HepG2 (cell line): ENCODE data around the gene ARHGEF7. TPM values are rescaled to one million over a fixed set of nuclear protein-coding genes. Genes with fewer than 3 reads are reported as not detected.

Experiments used
- ATAC-seq: fragments of 200-7000 bp; cut with Tn5 transposase; 3 replicates; pipeline ENCODE4 v1.9.1; 2020; ENCODE audit warnings: mild to moderate bottlenecking, moderate library complexity
- BruUV-seq: library from RNA; stranded (reverse); fragments of 400-500 nt; replicated peaks from 2 replicates; lab custom pipeline; 2021; lab: Mats Ljungman, UMichigan
- CTCF ChIA-PET: fragments of 300-600 bp; formaldehyde crosslinking; extraction: SDS; loops from one replicate; lab custom pipeline; 2021; ENCODE audit warnings: low total read pairs, inconsistent platforms, low intra/inter-chr PET ratio; lab: Yijun Ruan, JAX
- POLR2A ChIA-PET: fragments of 350-600 bp; sonication (Branson Sonifier 250); formaldehyde crosslinking; loops from one replicate; lab custom pipeline; 2020; ENCODE audit warnings: antibody characterized with exemption, inconsistent platforms; lab: Yijun Ruan, JAX
- DNase-seq: peaks from one replicate; pipeline ENCODE4 v3.0.0-alpha.2; 2015; ENCODE audit warnings: low spot score
- FAIRE-seq: peaks from 3 replicates; lab custom pipeline; 2011; peaks lifted over from hg19 to GRCh38; lab: Jason Lieb, UNC
- H2AFZ ChIP-seq: one replicate; pipeline ENCODE4 v1.6.1; 2011; ENCODE audit warnings: low read length, inconsistent platforms
- H3K27ac ChIP-seq: fragments of 300-600 bp; 3 replicates; pipeline ENCODE4 v1.8.0; 2011; ENCODE audit warnings: mixed run types, mild to moderate bottlenecking, mixed read lengths, low read length, inconsistent platforms; ENCODE audit not compliant: insufficient read depth; ENCODE audit errors: extremely low read length
- H3K27me3 ChIP-seq, 2 experiments: fragments of 200-600 bp in 1 of 2; 2 replicates in 1 of 2; 3 replicates in 1 of 2; pipeline versions ENCODE4 v1.6.0 to v1.8.0; 2011; ENCODE audit warnings: low read length in 2 of 2, mild to moderate bottlenecking in 2 of 2, moderate library complexity in 2 of 2, inconsistent platforms in 1 of 2; ENCODE audit not compliant: insufficient read depth in 2 of 2, control insufficient read depth in 1 of 2
- H3K36me3 ChIP-seq, 2 experiments: fragments of 200-600 bp in 1 of 2; replicated peaks in 1 of 2; 2 replicates in 1 of 2; 3 replicates in 1 of 2; pipeline versions ENCODE4 v1.5.1 to v1.8.0; 2011; ENCODE audit warnings: low read length in 2 of 2, inconsistent platforms in 1 of 2; ENCODE audit not compliant: insufficient read depth in 2 of 2, control insufficient read depth in 1 of 2
- H3K4me1 ChIP-seq: 2 replicates; pipeline ENCODE4 v1.5.1; 2012; ENCODE audit warnings: low read length, inconsistent platforms; ENCODE audit not compliant: insufficient read depth
- H3K4me2 ChIP-seq: 2 replicates; pipeline ENCODE4 v1.6.0; 2011; ENCODE audit warnings: low read depth, low read length, inconsistent platforms
- H3K4me3 ChIP-seq, 3 experiments: fragments of 200-600 bp in 1 of 3; sonication (generic), shearing (Covaris generic) in 1 of 3; replicated peaks in 1 of 3; 2 replicates each; pipeline ENCODE4 v1.5.1; 2011 to 2016; ENCODE audit warnings: low read length in 3 of 3, inconsistent platforms in 2 of 3, low read depth in 2 of 3, mild to moderate bottlenecking in 2 of 3, control low read depth in 1 of 3, mixed read lengths in 1 of 3; ENCODE audit not compliant: insufficient read depth in 1 of 3
- H3K79me2 ChIP-seq: one replicate; pipeline ENCODE4 v1.6.1; 2011; ENCODE audit warnings: low read length, inconsistent platforms; ENCODE audit not compliant: insufficient read depth
- H3K9ac ChIP-seq: 2 replicates; pipeline ENCODE4 v1.6.0; 2011; ENCODE audit warnings: mild to moderate bottlenecking, low read depth, low read length, inconsistent platforms; ENCODE audit not compliant: insufficient read depth
- H3K9me3 ChIP-seq: 2 replicates; pipeline ENCODE4 v1.5.1; 2012; ENCODE audit warnings: mild to moderate bottlenecking, low read length
- H4K20me1 ChIP-seq: 2 replicates; pipeline ENCODE4 v1.6.0; 2011; ENCODE audit warnings: inconsistent platforms, mild to moderate bottlenecking, low read length, moderate library complexity; ENCODE audit not compliant: insufficient read depth
- ATF7-NPFF ChIP-seq: sonication (generic); formaldehyde crosslinking; IDR thresholded peaks from 2 replicates; pipeline ENCODE4 v1.8.1; 2023; ENCODE audit warnings: mild to moderate bottlenecking, low read depth, missing genetic modification reagents, moderate library complexity
- ELF3 ChIP-seq: IDR thresholded peaks from 2 replicates; pipeline ENCODE4 v1.6.1; 2016; ENCODE audit warnings: missing genetic modification reagents, missing compliant biosample characterization
- NFE2L2 ChIP-seq: fragments of 150-350 bp; IDR thresholded peaks from 2 replicates; pipeline ENCODE4 v1.6.1; 2014; ENCODE audit warnings: low read length
- RCOR2 ChIP-seq: IDR thresholded peaks from 2 replicates; pipeline ENCODE4 v1.6.1; 2016; ENCODE audit warnings: missing biosample characterization, missing genetic modification reagents
- SAP130 ChIP-seq: IDR thresholded peaks from 2 replicates; pipeline ENCODE4 v1.6.1; 2016; ENCODE audit warnings: low read depth
- TCF12 ChIP-seq, 2 experiments: fragments of 450-650 bp in 1 of 2; sonication (generic) in 1 of 2; formaldehyde crosslinking in 1 of 2; IDR thresholded peaks; 2 replicates each; pipeline versions ENCODE4 v1.6.1 to v1.8.0; 2017 to 2022; ENCODE audit warnings: antibody characterized with exemption in 1 of 2, mild to moderate bottlenecking in 1 of 2, missing genetic modification reagents in 1 of 2, moderate library complexity in 1 of 2
- ZNF263 ChIP-seq: sonication (generic); formaldehyde crosslinking; IDR thresholded peaks from 2 replicates; pipeline ENCODE4 v1.4.0; 2020; ENCODE audit warnings: missing genetic modification reagents
- ZNF44 ChIP-seq: sonication (generic); formaldehyde crosslinking; IDR thresholded peaks from 2 replicates; pipeline ENCODE4 v1.5.1; 2020; ENCODE audit warnings: mild to moderate bottlenecking, missing genetic modification reagents
- ZNF484 ChIP-seq: sonication (generic); formaldehyde crosslinking; IDR thresholded peaks from 2 replicates; pipeline ENCODE4 v1.5.1; 2020; ENCODE audit warnings: mild to moderate bottlenecking, low read depth, missing genetic modification reagents, borderline replicate concordance
- ZNF703 ChIP-seq: sonication (generic); formaldehyde crosslinking; IDR thresholded peaks from 2 replicates; pipeline ENCODE4 v1.5.1; 2020; ENCODE audit warnings: missing genetic modification reagents, mild to moderate bottlenecking, moderate library complexity, borderline replicate concordance
- ZNF749 ChIP-seq: sonication (generic); formaldehyde crosslinking; IDR thresholded peaks from 2 replicates; pipeline ENCODE4 v1.8.0; 2022; ENCODE audit warnings: mild to moderate bottlenecking, missing genetic modification reagents, moderate library complexity, borderline replicate concordance
- ZSCAN21 ChIP-seq: sonication (generic); formaldehyde crosslinking; IDR thresholded peaks from 2 replicates; pipeline ENCODE4 v1.8.0; 2022; ENCODE audit warnings: mild to moderate bottlenecking, missing genetic modification reagents, moderate library complexity, borderline replicate concordance
- WGBS: methylation state at CpG from one replicate; pipeline ENCODE4 v1.1.6; 2017; ENCODE audit warnings: low lambda C conversion rate; 5-methylcytosine and 5-hydroxymethylcytosine counted together
- in situ Hi-C: cut with HindIII; loops from 2 replicates; pipeline ENCODE4 v1.10.0; 2017; ENCODE audit warnings: low pct_unique_long_range_greater_than_20kb; ENCODE audit not compliant: extremely low pct_ligation_motif_present
- intact Hi-C: fragments of 100-400 bp; cut with micrococcal nuclease; formaldehyde crosslinking; loops from one replicate; pipeline ENCODE4 v1.10.0; 2022; ENCODE audit not compliant: unreplicated experiment
- polyA plus RNA-seq, 8 experiments: library from polyadenylated mRNA; depleted of rRNA in 3 of 8; stranded (reverse) in 7 of 8; unstranded in 1 of 8; fragments of >200 nt; fragmentation: Illumina TruSeq in 4 of 8; extraction: Trizol in 4 of 8; gene quantifications; 2 replicates each; pipeline versions ENCODE4 v1.2.1 to v1.2.3, GENCODE V29; 2011 to 2016; ENCODE audit warnings: low read depth in 4 of 8, missing spikeins in 1 of 8, mixed read lengths in 1 of 8; ENCODE audit not compliant: insufficient read depth in 1 of 8
- total RNA-seq, 5 experiments: library from RNA; depleted of rRNA; stranded (reverse); fragments of >200 nt; fragmentation: Illumina TruSeq; extraction: Trizol; gene quantifications; 2 replicates each; pipeline ENCODE4 v1.2.3, GENCODE V29; 2016; ENCODE audit warnings: low read depth in 1 of 5
- TF ChIP-seq, protein P1 (sequence below): IDR thresholded peaks from 2 replicates; pipeline ENCODE4 v1.6.1; 2016
- TF ChIP-seq, protein P2 (sequence below): IDR thresholded peaks from 2 replicates; pipeline ENCODE4 v1.6.1; 2018; ENCODE audit warnings: missing genetic modification reagents, mild to moderate bottlenecking, missing compliant biosample characterization
- TF ChIP-seq, protein P3 (sequence below): sonication (generic); formaldehyde crosslinking; IDR thresholded peaks from 2 replicates; pipeline ENCODE4 v1.5.0; 2020; ENCODE audit warnings: mild to moderate bottlenecking, missing genetic modification reagents, moderate library complexity
- TF ChIP-seq, protein P4 (sequence below): sonication (generic); formaldehyde crosslinking; conservative IDR thresholded peaks from 2 replicates; pipeline ENCODE4 v1.8.0; 2022; ENCODE audit warnings: missing genetic modification reagents

Gene ARHGEF7
- total and polyA plus RNA-seq, 2 of the 13 experiments (the other 11 are each of a cell fraction or from before 2014, with no cell fraction given): 15.7 to 22.3 TPM

DNA sequence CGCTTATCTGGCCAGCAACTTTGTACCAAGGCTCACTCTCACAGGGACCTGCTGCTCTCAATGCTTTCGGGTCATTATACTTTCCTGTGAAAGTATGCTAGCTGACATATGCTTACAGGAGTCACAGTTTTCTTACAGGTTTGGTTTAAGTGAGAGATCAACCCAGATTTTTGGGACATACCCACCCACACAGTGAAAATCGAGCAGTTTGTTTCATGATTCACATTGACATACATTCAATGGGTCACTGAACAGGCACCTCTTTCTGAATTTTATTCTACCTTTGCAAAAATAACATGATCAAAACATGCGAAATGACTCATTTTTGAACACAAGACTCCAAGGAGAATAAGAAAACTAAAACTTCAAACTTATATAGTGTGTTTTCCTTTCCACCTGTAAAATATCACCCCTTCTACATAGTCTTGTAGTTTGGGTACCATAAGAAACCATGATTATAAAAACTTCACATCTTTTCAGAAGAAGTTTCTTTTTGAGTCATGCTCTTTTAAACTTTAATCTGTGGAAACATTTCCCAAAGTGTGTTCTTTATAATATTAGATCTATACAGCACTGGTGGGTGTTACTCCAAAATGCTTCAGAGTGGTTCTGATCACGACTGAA is 161.0 kb downstream of the ARHGEF7 start (continued):
- TF ChIP-seq NFE2L2 (no peak), TCF12 (IDR thresholded peaks at IDR 0.05) (no peak), TCF12 (CRISPR knock-in tag; IDR thresholded peaks at IDR 0.05) (no peak), ELF3 (no peak), ZNF749 (no peak)

DNA sequence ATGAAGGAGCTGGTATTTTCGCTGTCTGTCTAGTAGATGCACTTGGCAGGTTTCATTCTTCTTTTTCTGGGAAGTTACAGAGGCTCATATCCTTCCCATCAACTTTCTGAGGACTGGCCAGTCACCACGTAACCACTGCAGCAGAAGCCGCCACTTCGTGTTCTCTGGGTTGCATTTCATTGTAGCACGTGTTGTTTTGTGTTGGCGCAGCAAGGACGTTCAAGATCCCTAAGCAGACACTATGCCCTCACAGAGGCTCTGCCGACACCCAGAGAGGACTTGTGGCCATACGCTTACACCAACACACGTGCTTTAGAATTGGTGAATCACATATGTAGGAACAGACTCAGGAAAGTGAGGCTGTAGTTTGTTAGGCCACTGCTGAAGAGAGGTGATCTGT is 163.1 kb downstream of the ARHGEF7 start:
- DNase-seq (no peak), ATAC-seq (no peak), FAIRE-seq (no peak)
- BruUV-seq: no TSS peak
- Histone ChIP-seq H3K9ac (no peak overlapping the region), H3K4me3 (no peak overlapping the region), H4K20me1 (no peaks in the 10 kb centered on the region), H3K36me3 (peaks cover 27 to 82% of the 10 kb centered on the region in 2 experiments), H3K27ac (no peak overlapping the region), H3K27me3 (no peaks in the 10 kb centered on the region), H3K4me2 (no peak overlapping the region), H3K9me3 (no peaks in the 10 kb centered on the region), H3K79me2 (no peaks in the 10 kb centered on the region), H3K4me1 (no peaks in the 10 kb centered on the region), H2AFZ (no peak overlapping the region)
- TF ChIP-seq, protein P1, sequence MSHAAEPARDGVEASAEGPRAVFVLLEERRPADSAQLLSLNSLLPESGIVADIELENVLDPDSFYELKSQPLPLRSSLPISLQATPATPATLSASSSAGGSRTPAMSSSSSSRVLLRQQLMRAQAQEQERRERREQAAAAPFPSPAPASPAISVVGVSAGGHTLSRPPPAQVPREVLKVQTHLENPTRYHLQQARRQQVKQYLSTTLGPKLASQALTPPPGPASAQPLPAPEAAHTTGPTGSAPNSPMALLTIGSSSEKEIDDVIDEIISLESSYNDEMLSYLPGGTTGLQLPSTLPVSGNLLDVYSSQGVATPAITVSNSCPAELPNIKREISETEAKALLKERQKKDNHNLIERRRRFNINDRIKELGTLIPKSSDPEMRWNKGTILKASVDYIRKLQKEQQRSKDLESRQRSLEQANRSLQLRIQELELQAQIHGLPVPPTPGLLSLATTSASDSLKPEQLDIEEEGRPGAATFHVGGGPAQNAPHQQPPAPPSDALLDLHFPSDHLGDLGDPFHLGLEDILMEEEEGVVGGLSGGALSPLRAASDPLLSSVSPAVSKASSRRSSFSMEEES: no peak
- TF ChIP-seq SAP130 (no peak), ZNF703 (CRISPR knock-in tag) (no peak), ZNF44 (CRISPR knock-in tag) (no peak), ATF7-NPFF (CRISPR knock-in tag) (no peak), ZNF263 (CRISPR knock-in tag) (no peak), ZSCAN21 (CRISPR knock-in tag) (no peak), ZNF484 (CRISPR knock-in tag) (no peak), RCOR2 (no peak)
- TF ChIP-seq, protein P2, sequence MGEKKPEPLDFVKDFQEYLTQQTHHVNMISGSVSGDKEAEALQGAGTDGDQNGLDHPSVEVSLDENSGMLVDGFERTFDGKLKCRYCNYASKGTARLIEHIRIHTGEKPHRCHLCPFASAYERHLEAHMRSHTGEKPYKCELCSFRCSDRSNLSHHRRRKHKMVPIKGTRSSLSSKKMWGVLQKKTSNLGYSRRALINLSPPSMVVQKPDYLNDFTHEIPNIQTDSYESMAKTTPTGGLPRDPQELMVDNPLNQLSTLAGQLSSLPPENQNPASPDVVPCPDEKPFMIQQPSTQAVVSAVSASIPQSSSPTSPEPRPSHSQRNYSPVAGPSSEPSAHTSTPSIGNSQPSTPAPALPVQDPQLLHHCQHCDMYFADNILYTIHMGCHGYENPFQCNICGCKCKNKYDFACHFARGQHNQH (CRISPR knock-in tag): no peak
- TF ChIP-seq, protein P3, sequence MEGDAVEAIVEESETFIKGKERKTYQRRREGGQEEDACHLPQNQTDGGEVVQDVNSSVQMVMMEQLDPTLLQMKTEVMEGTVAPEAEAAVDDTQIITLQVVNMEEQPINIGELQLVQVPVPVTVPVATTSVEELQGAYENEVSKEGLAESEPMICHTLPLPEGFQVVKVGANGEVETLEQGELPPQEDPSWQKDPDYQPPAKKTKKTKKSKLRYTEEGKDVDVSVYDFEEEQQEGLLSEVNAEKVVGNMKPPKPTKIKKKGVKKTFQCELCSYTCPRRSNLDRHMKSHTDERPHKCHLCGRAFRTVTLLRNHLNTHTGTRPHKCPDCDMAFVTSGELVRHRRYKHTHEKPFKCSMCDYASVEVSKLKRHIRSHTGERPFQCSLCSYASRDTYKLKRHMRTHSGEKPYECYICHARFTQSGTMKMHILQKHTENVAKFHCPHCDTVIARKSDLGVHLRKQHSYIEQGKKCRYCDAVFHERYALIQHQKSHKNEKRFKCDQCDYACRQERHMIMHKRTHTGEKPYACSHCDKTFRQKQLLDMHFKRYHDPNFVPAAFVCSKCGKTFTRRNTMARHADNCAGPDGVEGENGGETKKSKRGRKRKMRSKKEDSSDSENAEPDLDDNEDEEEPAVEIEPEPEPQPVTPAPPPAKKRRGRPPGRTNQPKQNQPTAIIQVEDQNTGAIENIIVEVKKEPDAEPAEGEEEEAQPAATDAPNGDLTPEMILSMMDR (CRISPR knock-in tag): no peak
- TF ChIP-seq, protein P4, sequence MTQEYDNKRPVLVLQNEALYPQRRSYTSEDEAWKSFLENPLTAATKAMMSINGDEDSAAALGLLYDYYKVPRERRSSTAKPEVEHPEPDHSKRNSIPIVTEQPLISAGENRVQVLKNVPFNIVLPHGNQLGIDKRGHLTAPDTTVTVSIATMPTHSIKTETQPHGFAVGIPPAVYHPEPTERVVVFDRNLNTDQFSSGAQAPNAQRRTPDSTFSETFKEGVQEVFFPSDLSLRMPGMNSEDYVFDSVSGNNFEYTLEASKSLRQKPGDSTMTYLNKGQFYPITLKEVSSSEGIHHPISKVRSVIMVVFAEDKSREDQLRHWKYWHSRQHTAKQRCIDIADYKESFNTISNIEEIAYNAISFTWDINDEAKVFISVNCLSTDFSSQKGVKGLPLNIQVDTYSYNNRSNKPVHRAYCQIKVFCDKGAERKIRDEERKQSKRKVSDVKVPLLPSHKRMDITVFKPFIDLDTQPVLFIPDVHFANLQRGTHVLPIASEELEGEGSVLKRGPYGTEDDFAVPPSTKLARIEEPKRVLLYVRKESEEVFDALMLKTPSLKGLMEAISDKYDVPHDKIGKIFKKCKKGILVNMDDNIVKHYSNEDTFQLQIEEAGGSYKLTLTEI (CRISPR knock-in tag): no peak
- ChIA-PET CTCF (no interaction called here), POLR2A (no interaction called here)
- WGBS: 97% methylated on average over 10 of the region's 10 CpGs
- intact Hi-C loops: no loop called here
- in situ Hi-C loops: no loop called here
